ENCODE results near the gene CDRT4.

DNA sequence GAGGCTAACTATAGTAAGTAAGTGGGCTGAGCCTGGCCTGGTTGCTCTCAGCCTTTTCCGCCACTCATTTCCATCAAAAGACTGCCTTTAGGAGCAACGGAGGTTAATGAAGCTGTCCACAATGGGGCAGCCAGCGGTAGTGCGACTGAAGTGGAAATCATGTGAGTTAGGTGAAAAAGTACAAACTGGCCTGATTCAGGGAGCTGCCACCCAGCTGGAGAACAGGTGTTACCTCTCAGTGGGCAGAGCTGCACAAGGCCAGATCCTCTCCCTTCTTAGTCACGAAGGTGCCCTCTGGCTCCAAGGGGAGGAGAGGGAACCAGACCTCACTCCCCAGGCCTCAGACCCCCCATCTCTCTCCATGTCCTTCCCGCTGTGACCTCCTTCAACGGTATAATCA lies 34.4 kb upstream of the CDRT4 start:
- TF ChIP-seq POLR2A (IDR thresholded peaks at IDR 0.05) = no peak
- TF ChIP-seq, protein P1, sequence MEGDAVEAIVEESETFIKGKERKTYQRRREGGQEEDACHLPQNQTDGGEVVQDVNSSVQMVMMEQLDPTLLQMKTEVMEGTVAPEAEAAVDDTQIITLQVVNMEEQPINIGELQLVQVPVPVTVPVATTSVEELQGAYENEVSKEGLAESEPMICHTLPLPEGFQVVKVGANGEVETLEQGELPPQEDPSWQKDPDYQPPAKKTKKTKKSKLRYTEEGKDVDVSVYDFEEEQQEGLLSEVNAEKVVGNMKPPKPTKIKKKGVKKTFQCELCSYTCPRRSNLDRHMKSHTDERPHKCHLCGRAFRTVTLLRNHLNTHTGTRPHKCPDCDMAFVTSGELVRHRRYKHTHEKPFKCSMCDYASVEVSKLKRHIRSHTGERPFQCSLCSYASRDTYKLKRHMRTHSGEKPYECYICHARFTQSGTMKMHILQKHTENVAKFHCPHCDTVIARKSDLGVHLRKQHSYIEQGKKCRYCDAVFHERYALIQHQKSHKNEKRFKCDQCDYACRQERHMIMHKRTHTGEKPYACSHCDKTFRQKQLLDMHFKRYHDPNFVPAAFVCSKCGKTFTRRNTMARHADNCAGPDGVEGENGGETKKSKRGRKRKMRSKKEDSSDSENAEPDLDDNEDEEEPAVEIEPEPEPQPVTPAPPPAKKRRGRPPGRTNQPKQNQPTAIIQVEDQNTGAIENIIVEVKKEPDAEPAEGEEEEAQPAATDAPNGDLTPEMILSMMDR (IDR thresholded peaks at IDR 0.05) = no peak
